Stimulated activated CD8-positive, alpha-beta memory T cell treated with anti-CD3 and anti-CD28 coated beads, Interleukin-7, amount 100 ng/mL, for 1 hour (primary cell): Measurements from ENCODE around the gene DNMT3A.

Experiments
- DNase-seq, 2 donors: peaks; one replicate each; pipeline ENCODE4 v3.0.0-alpha.2; 2020; ENCODE audit warnings: low read depth in 2 of 2

The DNMT3A gene

DNA sequence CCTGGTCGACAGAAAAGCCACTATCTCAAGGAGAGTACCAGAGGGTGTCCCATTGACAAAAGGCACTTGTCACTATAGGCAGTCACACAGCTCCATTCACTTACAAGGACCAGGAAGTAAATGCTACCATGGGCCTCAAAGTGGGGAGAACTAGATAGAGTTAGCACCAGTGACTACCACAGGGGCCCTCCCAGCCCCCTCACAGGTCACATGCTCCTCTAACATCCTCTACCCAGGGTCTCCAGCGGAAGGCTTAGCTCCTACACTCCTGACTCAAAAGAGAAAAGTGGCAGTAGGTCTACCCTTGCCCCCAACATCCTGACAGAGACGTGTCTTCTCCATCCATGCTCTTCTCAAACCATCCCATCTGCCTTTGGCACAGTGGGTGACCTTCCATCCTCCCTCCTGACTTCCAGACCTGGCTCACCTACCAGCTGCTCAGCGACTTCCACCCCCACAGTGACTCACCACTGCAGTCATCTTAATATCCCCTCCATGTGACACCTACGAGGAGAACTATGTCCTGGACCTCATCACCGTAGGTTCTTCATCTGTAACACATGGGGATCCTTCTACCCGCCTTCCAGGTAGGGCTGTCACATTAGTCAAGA is 5.6 kb upstream of the DNMT3A start:
- no peak for DNase-seq

GRCh38 chr2:25343187-25343825 is 1.6 kb upstream of the DNMT3A start:
- no peak for DNase-seq

GRCh38 chr2:25342372-25343186 is 854 bp upstream of the DNMT3A start:
- peak; percentile 49 to 57 for DNase-seq

- no peak for DNase-seq
Measured at GRCh38 chr2:25341011-25341727, 556 bp downstream of the DNMT3A start.

DNA sequence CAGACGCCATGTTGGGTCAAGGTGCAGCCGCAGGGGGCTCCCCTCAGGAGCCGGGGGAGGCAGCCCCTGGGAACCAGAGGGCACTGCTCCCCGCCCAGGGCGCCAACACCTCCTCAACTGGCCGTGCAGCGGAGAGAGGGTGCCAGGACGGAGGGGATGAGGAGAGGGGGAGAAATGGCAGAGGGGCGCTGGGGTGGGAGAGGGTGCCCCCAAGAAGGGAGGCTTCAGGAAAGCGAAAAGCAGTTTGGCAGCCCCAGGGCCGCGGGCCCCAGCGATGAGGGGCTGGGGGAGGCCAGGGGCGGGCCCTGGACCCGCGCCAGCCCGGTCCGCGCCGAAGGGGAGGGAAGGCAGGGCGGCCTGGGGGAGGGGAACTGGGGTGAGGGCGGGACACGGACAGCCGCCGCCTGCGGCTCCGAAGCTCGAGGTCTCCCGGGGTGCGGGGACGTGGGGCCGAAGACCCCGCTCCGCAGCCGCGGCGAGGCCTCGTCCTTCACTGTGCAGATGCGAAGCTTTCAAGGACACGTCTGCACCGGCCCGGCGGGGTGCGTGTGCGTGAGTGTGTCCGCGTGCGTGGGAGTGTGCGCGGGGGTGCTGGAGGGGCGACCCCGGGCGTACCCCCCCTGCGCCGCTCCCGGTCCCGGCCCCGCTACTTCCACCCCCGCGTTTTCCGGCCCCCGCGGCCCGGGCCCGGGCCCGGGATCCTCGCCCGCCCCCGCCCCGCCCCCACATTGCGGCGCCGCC is 1.4 kb downstream of the DNMT3A start:
- DNase-seq: no peak

GRCh38 chr2:25339791-25340180 is 1.9 kb downstream of the DNMT3A start:
- no peak for DNase-seq

GRCh38 chr2:25339211-25339674 is 2.5 kb downstream of the DNMT3A start:
- no peak for DNase-seq

- DNase-seq: no peak
Measured at GRCh38 chr2:25338401-25338800, 3.3 kb downstream of the DNMT3A start.

DNA sequence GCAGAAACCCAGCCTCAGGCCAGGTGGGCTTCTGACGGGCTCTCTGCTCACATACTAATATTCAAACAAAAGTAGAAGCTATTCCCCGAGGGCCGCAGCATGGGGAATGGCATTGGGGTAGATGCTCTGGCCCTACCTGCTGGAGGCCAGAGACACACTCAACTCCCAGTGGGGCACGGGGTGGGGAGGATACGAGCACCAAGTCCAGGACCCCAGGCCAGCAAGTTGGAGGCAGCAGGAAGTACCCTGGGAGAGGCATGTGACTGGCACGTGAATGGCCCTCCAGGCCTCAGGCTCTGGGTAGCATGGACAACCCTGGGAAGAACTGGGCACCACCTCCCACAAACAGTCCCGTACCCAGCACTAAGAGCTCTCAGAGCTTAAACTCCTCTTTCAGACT is 3.8 kb downstream of the DNMT3A start:
- no peak for DNase-seq

- no peak for DNase-seq
Measured at GRCh38 chr2:25337276-25337675, 4.4 kb downstream of the DNMT3A start.

DNA sequence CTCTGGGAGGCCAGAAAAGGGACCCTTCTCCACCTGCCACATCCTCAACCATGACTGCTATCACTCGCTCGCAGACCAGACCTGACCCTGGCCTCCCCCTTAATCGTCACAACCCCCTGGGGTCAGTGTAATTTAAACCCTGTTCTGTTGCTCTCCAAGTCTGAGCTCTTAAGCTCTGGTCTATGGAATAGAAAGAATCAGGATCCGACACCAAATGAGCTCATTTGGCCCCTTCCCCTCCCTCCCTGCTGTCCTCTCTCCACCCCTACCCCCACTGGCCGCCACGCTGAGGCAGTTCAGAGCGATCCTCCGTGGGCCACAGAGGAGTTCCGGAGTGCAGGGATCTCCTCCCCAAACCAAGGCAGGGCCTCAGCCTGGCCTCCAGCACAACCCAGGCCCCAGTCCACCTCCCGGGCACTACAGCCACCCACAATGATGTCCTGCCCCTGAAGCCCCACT is 5.3 kb downstream of the DNMT3A start:
- DNase-seq: no peak

DNA sequence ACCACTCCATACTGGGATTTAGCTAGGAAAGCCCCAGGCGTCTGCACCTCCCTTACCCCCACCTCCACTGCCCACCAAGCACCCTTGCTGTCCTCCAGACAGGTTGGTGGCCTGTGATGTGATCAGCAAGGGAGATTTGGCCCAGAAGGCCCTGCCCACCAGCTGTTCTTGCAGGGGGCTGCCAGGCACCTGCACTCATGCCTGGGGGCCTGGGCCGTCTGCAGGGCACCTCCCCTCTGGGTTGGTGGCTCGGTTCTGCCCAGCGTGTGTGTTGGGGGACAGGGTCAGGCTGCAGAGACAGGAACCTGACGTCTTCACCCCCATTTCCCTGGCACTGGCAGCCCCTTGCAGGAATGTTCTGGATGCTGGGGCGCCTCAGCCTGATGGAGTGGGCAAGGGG is 5.8 kb downstream of the DNMT3A start:
- DNase-seq: no peak

- DNase-seq: no peak
Measured at GRCh38 chr2:25335204-25335603, 6.5 kb downstream of the DNMT3A start.

- DNase-seq: no peak
Measured at GRCh38 chr2:25334482-25334881, 7.2 kb downstream of the DNMT3A start.

- DNase-seq: no peak
Measured at GRCh38 chr2:25333981-25334380, 7.7 kb downstream of the DNMT3A start.

DNA sequence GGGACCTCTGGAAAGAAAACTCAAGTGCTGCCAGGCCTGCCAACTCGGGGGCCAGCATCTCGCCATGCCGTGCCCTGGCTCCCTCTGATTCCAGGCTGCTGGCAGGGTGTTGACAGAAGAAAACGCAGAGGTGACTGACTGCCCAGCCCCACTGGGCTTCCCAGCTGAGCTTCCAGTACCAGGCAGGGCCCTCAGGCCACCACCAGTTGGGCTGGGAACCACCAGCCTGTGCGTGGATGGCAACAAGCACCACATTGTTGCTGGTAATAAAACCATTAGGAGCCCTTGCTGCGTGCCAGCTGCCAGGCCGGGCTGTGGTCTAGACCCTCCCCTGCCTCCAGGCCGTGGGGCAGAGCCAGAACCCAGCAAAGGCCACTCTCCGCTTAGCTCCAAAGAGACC is 9.2 kb downstream of the DNMT3A start:
- DNase-seq: no peak

GRCh38 chr2:25331686-25332365 is 9.9 kb downstream of the DNMT3A start:
- no peak for DNase-seq

DNA sequence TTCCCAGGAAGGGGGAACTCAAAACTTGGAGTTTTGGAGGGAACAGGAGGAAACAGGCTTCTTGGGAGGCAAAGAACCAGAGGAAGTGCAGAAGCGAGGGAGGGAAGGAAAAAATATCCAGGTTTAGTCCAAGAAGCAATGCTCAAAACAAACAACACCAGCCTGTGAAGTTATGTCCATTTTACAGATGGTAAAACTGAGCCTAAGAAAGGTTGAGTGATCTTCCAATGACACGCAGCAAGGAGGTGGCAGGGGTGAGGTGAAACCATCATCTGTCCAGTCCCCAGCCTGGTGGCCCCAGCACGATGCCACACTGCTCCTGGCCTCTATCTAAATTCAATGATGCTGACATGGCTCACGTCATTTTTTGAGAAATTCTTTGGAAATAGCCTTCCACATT is 10.8 kb downstream of the DNMT3A start:
- DNase-seq: no peak

DNA sequence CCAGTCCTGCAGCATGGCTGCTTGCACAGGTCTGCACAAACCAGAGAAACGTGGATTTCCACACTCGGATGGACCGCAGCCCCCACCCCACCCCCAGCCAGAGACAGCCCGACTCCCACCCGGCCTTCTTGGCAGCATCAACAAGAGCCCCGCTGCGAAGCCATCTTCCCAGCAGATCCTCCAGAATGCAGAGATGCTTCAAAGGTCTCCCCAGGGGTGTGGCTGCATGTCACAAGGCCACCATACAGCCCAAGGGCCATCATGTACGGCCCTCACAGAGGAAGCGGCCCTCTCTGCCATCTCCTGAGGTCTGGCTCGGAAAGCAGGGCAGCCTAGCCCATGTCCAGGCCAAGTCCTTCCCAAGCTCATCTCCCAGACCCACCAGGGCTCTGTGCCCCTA is 11.5 kb downstream of the DNMT3A start:
- no peak for DNase-seq

DNA sequence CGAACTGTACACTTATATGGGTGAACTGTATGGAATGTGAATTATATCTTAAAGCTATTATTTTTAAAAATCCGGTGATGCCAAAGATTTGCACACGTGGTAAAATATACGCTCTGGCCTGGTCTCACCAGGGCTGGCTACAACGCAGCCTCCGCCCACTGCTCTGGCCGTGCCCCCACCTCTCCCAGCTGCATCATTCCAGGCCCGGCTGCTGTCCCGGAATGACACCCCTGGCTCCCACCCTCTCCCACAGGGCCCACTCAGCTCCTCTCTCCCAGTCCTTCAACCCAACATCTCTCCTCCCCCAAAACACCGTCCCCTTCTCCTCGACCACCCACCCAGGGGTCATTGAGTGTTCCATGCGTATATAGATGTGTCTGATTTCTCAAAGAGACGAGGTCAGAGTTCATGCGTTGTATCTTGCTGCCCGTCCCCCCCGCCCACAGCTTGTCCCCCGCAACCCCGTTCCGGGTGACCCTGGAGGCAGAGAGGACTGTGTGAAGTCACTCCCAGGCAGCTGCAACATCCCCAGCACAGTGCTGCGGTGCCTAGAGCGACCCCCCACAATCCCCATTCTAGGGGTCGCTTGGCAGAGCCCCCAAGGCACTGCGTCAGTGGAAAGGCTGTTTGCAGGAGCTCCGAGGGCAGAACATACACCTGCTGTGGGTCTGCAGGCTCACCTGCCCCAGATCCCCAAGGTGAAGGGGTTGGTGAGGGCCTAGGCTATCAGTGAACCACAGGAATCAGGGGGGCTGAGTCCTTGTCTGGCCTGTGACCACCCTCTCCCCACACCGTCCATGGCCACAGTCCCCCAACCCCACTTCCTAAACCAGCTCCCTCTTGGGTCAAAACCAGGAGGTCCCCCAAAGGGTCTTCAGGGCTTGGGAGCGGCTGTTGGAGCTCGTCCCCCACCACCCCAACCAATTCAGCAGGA is 13.3 kb downstream of the DNMT3A start:
- DNase-seq: no peak
